NB4 (cell line): ENCODE measurements around the gene ZCCHC7.

Experiments
- CTCF ChIP-seq: IDR thresholded peaks from one replicate; pipeline ENCODE4 v1.5.1; 2012; ENCODE audit warnings: low read depth, low read length
- MYC ChIP-seq: IDR thresholded peaks from 2 replicates; pipeline ENCODE4 v1.6.1; 2011; ENCODE audit warnings: low read depth, low read length
- POLR2A ChIP-seq: IDR thresholded peaks from 2 replicates; pipeline ENCODE4 v1.6.1; 2011; ENCODE audit warnings: mild to moderate bottlenecking; ENCODE audit not compliant: insufficient read length; ENCODE audit errors: extremely low read depth

GRCh38 chr9:37107701-37108100 lies 12.7 kb upstream of the ZCCHC7 start:
- TF ChIP-seq MYC (no peak), CTCF (no peak), POLR2A (no peak)
